ENCODE results near the gene SMARCB1. TPM values are rescaled to one million over a fixed set of nuclear protein-coding genes. Genes with fewer than 3 reads are reported as not detected.

The SMARCB1 gene
- total RNA-seq, 1 experiment from 2014 or later: 121 TPM

- Histone ChIP-seq H3K36me3 (no peaks in the 10 kb centered on the region), H3K27me3 (replicated peaks) (no peaks in the 10 kb centered on the region), H3K27ac (no peak overlapping the region), H3K4me3 (no peak overlapping the region), H3K4me1 (replicated peaks) (peaks cover 11% of the 10 kb centered on the region), H3K9me3 (replicated peaks) (no peaks in the 10 kb centered on the region; the same call in 1 of the 2 replicates)
- no peak for DNase-seq (ENCODE audit: low read depth in 1 of 2, low spot score in 2 of 2)
Observed at GRCh38 chr22:23883658-23884057, 96.9 kb downstream of the SMARCB1 start.

- no peaks in the 10 kb centered on the region for H3K27me3 ChIP-seq (replicated peaks)
- no peak for DNase-seq (ENCODE audit: low read depth in 1 of 2, low spot score in 2 of 2)
- no peak overlapping the region for H3K27ac ChIP-seq
- peaks cover 16% of the 10 kb centered on the region for H3K4me1 ChIP-seq (replicated peaks)
- no peaks in the 10 kb centered on the region; the same call in 1 of the 2 replicates for H3K9me3 ChIP-seq (replicated peaks)
- H3K4me3 ChIP-seq: no peak overlapping the region
- H3K36me3 ChIP-seq: no peaks in the 10 kb centered on the region
Observed at GRCh38 chr22:23884140-23884539, 97.4 kb downstream of the SMARCB1 start.

Other genes with a start within 250 kb of the SMARCB1 start
- not detected in 2 replicates for gene IGLL1, start 206.7 kb upstream of the SMARCB1 start, total RNA-seq (2014; rRNA removed; shearing (Covaris generic))
- gene DRICH1, start 154.6 kb upstream of the SMARCB1 start, total RNA-seq (2014; rRNA removed; shearing (Covaris generic)): not detected in 2 replicates
- not detected in 2 replicates for gene RGL4, start 96.0 kb upstream of the SMARCB1 start, total RNA-seq (2014; rRNA removed; shearing (Covaris generic))
- 1.8 and 4.3 TPM in 2 replicates for gene ZNF70, start 35.9 kb upstream of the SMARCB1 start, total RNA-seq (2014; rRNA removed; shearing (Covaris generic))
- gene VPREB3, start 32.5 kb upstream of the SMARCB1 start, total RNA-seq (2014; rRNA removed; shearing (Covaris generic)): not detected in 2 replicates
- not detected in 2 replicates for gene C22orf15, start 24.0 kb upstream of the SMARCB1 start, total RNA-seq (2014; rRNA removed; shearing (Covaris generic))
- gene CHCHD10, start 19.0 kb upstream of the SMARCB1 start, total RNA-seq (2014; rRNA removed; shearing (Covaris generic)): 6.4 and 47.7 TPM in 2 replicates
- 14.5 and 32.4 TPM in 2 replicates for gene MMP11, start 14.1 kb upstream of the SMARCB1 start, total RNA-seq (2014; rRNA removed; shearing (Covaris generic))
- not detected in 2 replicates for gene DERL3, start 52.0 kb downstream of the SMARCB1 start, total RNA-seq (2014; rRNA removed; shearing (Covaris generic))
- gene SLC2A11, start 70.9 kb downstream of the SMARCB1 start, total RNA-seq (2014; rRNA removed; shearing (Covaris generic)): 0.50 and 3.0 TPM in 2 replicates
- 110 and 155 TPM in 2 replicates for gene MIF, start 107.4 kb downstream of the SMARCB1 start, total RNA-seq (2014; rRNA removed; shearing (Covaris generic))
- 17.0 and 17.8 TPM in 2 replicates for gene GSTT2B, start 174.2 kb downstream of the SMARCB1 start, total RNA-seq (2014; rRNA removed; shearing (Covaris generic))
- gene DDTL, start 179.9 kb downstream of the SMARCB1 start, total RNA-seq (2014; rRNA removed; shearing (Covaris generic)): 1.1 TPM in 1 of 2 replicates, not detected in the other
- gene DDT, start 187.5 kb downstream of the SMARCB1 start, total RNA-seq (2014; rRNA removed; shearing (Covaris generic)): 58.7 and 86.0 TPM in 2 replicates
- gene GSTT2, start 193.2 kb downstream of the SMARCB1 start, total RNA-seq (2014; rRNA removed; shearing (Covaris generic)): 1.2 TPM in 1 of 2 replicates, not detected in the other
- gene GSTT4, start 218.5 kb downstream of the SMARCB1 start, total RNA-seq (2014; rRNA removed; shearing (Covaris generic)): not detected in 2 replicates
- 30.1 and 35.1 TPM in 2 replicates for gene CABIN1, start 224.3 kb downstream of the SMARCB1 start, total RNA-seq (2014; rRNA removed; shearing (Covaris generic))